AG09319 (cell line): ENCODE measurements around the gene SYT8.

Experiments
- DNase-seq: peaks from one replicate; pipeline ENCODE4 v3.0.0-alpha.2; 2010; ENCODE audit warnings: low read depth; ENCODE audit errors: extremely low read depth
- CTCF ChIP-seq: IDR thresholded peaks from 2 replicates; pipeline ENCODE4 v1.5.1; 2011; ENCODE audit warnings: low read depth, mild to moderate bottlenecking, inconsistent platforms, low read length, moderate library complexity

The SYT8 gene

GRCh38 chr11:1839204-1839923, 4.6 kb downstream of the SYT8 start:
- TF ChIP-seq CTCF: no peak
- DNase-seq: no peak

- no peak for DNase-seq
- no peak for TF ChIP-seq CTCF
These were observed 5.4 kb downstream of the SYT8 start for GRCh38 chr11:1839924-1840779.

GRCh38 chr11:1840780-1841480, 6.1 kb downstream of the SYT8 start:
- no peak for TF ChIP-seq CTCF
- no peak for DNase-seq

- DNase-seq: no peak
- TF ChIP-seq CTCF: no peak
These were observed 6.8 kb downstream of the SYT8 start for GRCh38 chr11:1841511-1842148.

- no peak for TF ChIP-seq CTCF
- no peak for DNase-seq
These were observed 7.6 kb downstream of the SYT8 start for GRCh38 chr11:1842149-1843097.

- DNase-seq: no peak
- no peak for TF ChIP-seq CTCF
These were observed 8.3 kb downstream of the SYT8 start for GRCh38 chr11:1843098-1843473.
